ENCODE results near the gene DPY19L3.

Gene DPY19L3

GRCh38 chr19:32522967-32523366, 117.4 kb downstream of the DPY19L3 start:
- intact Hi-C loops (cut with DNase I; ENCODE audit: low total_unique reads), result no loop called here
- Histone ChIP-seq H3K36me3 (no peaks in the 10 kb centered on the region), H3K9me3 (no peaks in the 10 kb centered on the region), H3K4me1 (no peaks in the 10 kb centered on the region), H3K27ac (no peak overlapping the region), H3K27me3 (no peaks in the 10 kb centered on the region), H3K4me3 (no peak overlapping the region)
- no peak for TF ChIP-seq CTCF (IDR thresholded peaks at IDR 0.05)
- DNase-seq, result no peak

DNA sequence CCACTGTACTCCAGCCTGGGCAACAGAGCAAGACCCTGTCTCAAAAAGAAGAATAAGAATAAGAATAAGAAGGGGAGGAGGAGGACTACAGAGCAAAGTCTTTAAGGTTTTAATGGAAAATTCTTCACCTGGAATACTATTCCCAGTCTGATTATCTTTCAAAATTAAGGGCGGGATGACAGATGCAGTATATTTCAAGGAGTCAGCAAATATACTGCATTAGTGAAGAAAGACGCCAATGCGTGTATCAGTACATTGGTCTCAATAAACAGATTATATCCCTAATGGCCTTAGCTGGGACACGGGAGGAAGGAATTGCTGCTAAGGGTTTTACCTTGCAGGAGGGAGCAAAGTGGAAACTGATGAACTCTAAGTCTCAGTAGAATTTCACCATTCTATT, 121.3 kb downstream of the DPY19L3 start:
- no peak overlapping the region for H3K4me3 ChIP-seq
- peaks cover 0 to 12% (median 9%) of the 10 kb centered on the region in 3 donors for H3K9me3 ChIP-seq
- DNase-seq, result no peak
- H3K4me1 ChIP-seq, result no peaks in the 10 kb centered on the region
- H3K36me3 ChIP-seq, result no peaks in the 10 kb centered on the region
- no peak overlapping the region for H3K27ac ChIP-seq
- H3K27me3 ChIP-seq, result no peaks in the 10 kb centered on the region
- intact Hi-C loops (cut with DNase I; ENCODE audit: low total_unique reads), result no loop called here
- no peak for TF ChIP-seq CTCF (IDR thresholded peaks at IDR 0.05)

DNA sequence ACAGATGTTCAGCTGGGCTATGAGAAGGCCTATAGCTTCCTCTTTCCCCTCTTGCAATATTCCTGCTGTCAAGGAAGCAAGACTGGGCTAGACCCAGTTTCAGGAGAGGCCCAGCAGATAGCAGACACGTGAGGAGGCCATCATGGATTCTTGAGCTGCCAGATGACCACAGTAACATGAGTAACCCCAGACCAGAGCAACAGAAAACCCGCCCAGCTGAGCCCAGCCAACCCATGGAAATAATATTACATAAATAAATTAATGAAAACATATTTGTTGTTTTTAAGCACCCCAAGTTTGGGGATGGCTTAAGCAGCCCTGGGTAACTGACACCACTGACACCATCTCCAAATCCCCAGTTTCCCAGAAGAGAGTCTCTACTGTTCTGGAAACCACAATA, 125.2 kb downstream of the DPY19L3 start:
- intact Hi-C loops (cut with DNase I; ENCODE audit: low total_unique reads), result no loop called here
- DNase-seq, result no peak
- no peak overlapping the region for H3K27ac ChIP-seq
- H3K27me3 ChIP-seq, result no peaks in the 10 kb centered on the region
- H3K4me1 ChIP-seq, result no peaks in the 10 kb centered on the region
- H3K9me3 ChIP-seq, result peaks cover 0 to 12% (median 9%) of the 10 kb centered on the region in 3 donors
- H3K36me3 ChIP-seq, result no peaks in the 10 kb centered on the region
- no peak for TF ChIP-seq CTCF (IDR thresholded peaks at IDR 0.05)
- H3K4me3 ChIP-seq, result no peak overlapping the region

- Histone ChIP-seq H3K27ac (no peak overlapping the region), H3K4me1 (no peaks in the 10 kb centered on the region), H3K36me3 (no peaks in the 10 kb centered on the region), H3K9me3 (peaks cover 0 to 12% (median 9%) of the 10 kb centered on the region in 3 donors), H3K27me3 (no peaks in the 10 kb centered on the region), H3K4me3 (no peak overlapping the region)
- TF ChIP-seq CTCF (IDR thresholded peaks at IDR 0.05), result no peak
- intact Hi-C loops (cut with DNase I; ENCODE audit: low total_unique reads), result no loop called here
- DNase-seq, result no peak
Observed at GRCh38 chr19:32532233-32532632, 126.7 kb downstream of the DPY19L3 start.

Data from tibial artery (tissue), 4 donors.